WTC11 (cell line): ENCODE measurements around the gene NKD1. TPM values are rescaled to one million over a fixed set of nuclear protein-coding genes. Genes with fewer than 3 reads are reported as not detected.

ENCODE experiments used
- ATAC-seq: fragments of 200-7000 bp; cut with Tn5 transposase; 2 replicates; pipeline ENCODE4 v1.10.0; 2021; ENCODE audit warnings: mild to moderate bottlenecking, moderate library complexity
- CTCF ChIA-PET: fragments of 300-600 bp; sonication (Branson Sonifier 250); formaldehyde crosslinking; loops from one replicate; lab custom pipeline; 2021; ENCODE audit warnings: antibody characterized with exemption; lab: Charles Lee
- POLR2A ChIA-PET: fragments of 350-600 bp; sonication (Branson Sonifier 250); formaldehyde crosslinking; loops from one replicate; lab custom pipeline; 2021; ENCODE audit warnings: antibody characterized with exemption; lab: Charles Lee
- DNase-seq: peaks from one replicate; pipeline ENCODE4 v3.0.0; 2021; ENCODE audit warnings: low spot score
- H3K27ac Mint-ChIP-seq: 2 replicates; pipeline ENCODE4 v1.8.0; 2021; ENCODE audit warnings: mixed read lengths
- H3K27me3 Mint-ChIP-seq: 2 replicates; pipeline ENCODE4 v1.8.0; 2021; ENCODE audit warnings: low read depth, mild to moderate bottlenecking, moderate library complexity, mixed read lengths
- H3K36me3 Mint-ChIP-seq: 2 replicates; pipeline ENCODE4 v1.8.0; 2021; ENCODE audit warnings: mixed read lengths
- H3K4me1 Mint-ChIP-seq: 2 replicates; pipeline ENCODE4 v1.8.0; 2022; ENCODE audit warnings: mixed read lengths
- H3K4me3 Mint-ChIP-seq: 2 replicates; pipeline ENCODE4 v1.8.0; 2021; ENCODE audit warnings: mild to moderate bottlenecking, moderate library complexity, mixed read lengths
- H3K9me3 Mint-ChIP-seq: 2 replicates; pipeline ENCODE4 v1.8.0; 2021; ENCODE audit warnings: mixed read lengths
- AFF4 ChIP-seq: sonication (generic); formaldehyde crosslinking; IDR thresholded peaks from 2 replicates; pipeline ENCODE4 v1.8.1; 2023; ENCODE audit warnings: mild to moderate bottlenecking, missing genetic modification reagents, borderline replicate concordance
- ATF1 ChIP-seq: sonication (generic); formaldehyde crosslinking; IDR thresholded peaks from 2 replicates; pipeline ENCODE4 v1.8.1; 2023; ENCODE audit warnings: mild to moderate bottlenecking, moderate library complexity, missing genetic modification reagents
- ATF6 ChIP-seq: sonication (generic); formaldehyde crosslinking; IDR thresholded peaks from 2 replicates; pipeline ENCODE4 v1.8.1; 2023; ENCODE audit warnings: mild to moderate bottlenecking, missing genetic modification reagents
- CREB1 ChIP-seq: sonication (generic); formaldehyde crosslinking; IDR thresholded peaks from 2 replicates; pipeline ENCODE4 v1.8.0; 2023; ENCODE audit warnings: mild to moderate bottlenecking, missing genetic modification reagents
- FOXP4 ChIP-seq: sonication (generic); formaldehyde crosslinking; IDR thresholded peaks from 2 replicates; pipeline ENCODE4 v1.8.0; 2022; ENCODE audit warnings: mild to moderate bottlenecking, missing genetic modification reagents
- IRF2 ChIP-seq: sonication (generic); formaldehyde crosslinking; IDR thresholded peaks from 2 replicates; pipeline ENCODE4 v1.8.0; 2022; ENCODE audit warnings: low read depth, missing genetic modification reagents, borderline replicate concordance
- MLX ChIP-seq: sonication (generic); formaldehyde crosslinking; IDR thresholded peaks from 2 replicates; pipeline ENCODE4 v1.8.1; 2023; ENCODE audit warnings: mild to moderate bottlenecking, missing genetic modification reagents, moderate library complexity
- NR2C2 ChIP-seq: sonication (generic); formaldehyde crosslinking; IDR thresholded peaks from 2 replicates; pipeline ENCODE4 v1.8.0; 2022; ENCODE audit warnings: mild to moderate bottlenecking, missing genetic modification reagents
- RELA ChIP-seq: sonication (generic); formaldehyde crosslinking; IDR thresholded peaks from 2 replicates; pipeline ENCODE4 v1.8.1; 2022; ENCODE audit warnings: missing genetic modification reagents, mild to moderate bottlenecking, borderline replicate concordance
- SP1 ChIP-seq: sonication (generic); formaldehyde crosslinking; conservative IDR thresholded peaks from 2 replicates; pipeline ENCODE4 v1.8.1; 2022; ENCODE audit warnings: missing genetic modification reagents
- TCF7 ChIP-seq: sonication (generic); formaldehyde crosslinking; IDR thresholded peaks from 2 replicates; pipeline ENCODE4 v1.8.0; 2022; ENCODE audit warnings: mild to moderate bottlenecking, low read depth, missing genetic modification reagents, moderate library complexity
- ZBTB21 ChIP-seq: sonication (generic); formaldehyde crosslinking; IDR thresholded peaks from 2 replicates; pipeline ENCODE4 v1.8.1; 2023; ENCODE audit warnings: mild to moderate bottlenecking, missing genetic modification reagents, borderline replicate concordance
- total RNA-seq: library from RNA; stranded (reverse); gene quantifications from 3 replicates; pipeline ENCODE4 v1.2.3, GENCODE V29; 2021
- TF ChIP-seq, protein P1 (sequence below): sonication (generic); formaldehyde crosslinking; IDR thresholded peaks from 2 replicates; pipeline ENCODE4 v1.8.1; 2022; ENCODE audit warnings: missing genetic modification reagents, borderline replicate concordance
- TF ChIP-seq, protein P2 (sequence below): sonication (generic); formaldehyde crosslinking; IDR thresholded peaks from 2 replicates; pipeline ENCODE4 v1.8.0; 2023; ENCODE audit warnings: mild to moderate bottlenecking, missing genetic modification reagents
- TF ChIP-seq, protein P3 (sequence below): fragments of 250-450 bp; sonication (Bioruptor Pico); IDR thresholded peaks from 2 replicates; pipeline ENCODE4 v2.1.2; 2022; ENCODE audit warnings: mild to moderate bottlenecking, moderate library complexity

NKD1 gene
- total RNA-seq, 1 experiment from 2014 or later, result 6.0 TPM

DNA sequence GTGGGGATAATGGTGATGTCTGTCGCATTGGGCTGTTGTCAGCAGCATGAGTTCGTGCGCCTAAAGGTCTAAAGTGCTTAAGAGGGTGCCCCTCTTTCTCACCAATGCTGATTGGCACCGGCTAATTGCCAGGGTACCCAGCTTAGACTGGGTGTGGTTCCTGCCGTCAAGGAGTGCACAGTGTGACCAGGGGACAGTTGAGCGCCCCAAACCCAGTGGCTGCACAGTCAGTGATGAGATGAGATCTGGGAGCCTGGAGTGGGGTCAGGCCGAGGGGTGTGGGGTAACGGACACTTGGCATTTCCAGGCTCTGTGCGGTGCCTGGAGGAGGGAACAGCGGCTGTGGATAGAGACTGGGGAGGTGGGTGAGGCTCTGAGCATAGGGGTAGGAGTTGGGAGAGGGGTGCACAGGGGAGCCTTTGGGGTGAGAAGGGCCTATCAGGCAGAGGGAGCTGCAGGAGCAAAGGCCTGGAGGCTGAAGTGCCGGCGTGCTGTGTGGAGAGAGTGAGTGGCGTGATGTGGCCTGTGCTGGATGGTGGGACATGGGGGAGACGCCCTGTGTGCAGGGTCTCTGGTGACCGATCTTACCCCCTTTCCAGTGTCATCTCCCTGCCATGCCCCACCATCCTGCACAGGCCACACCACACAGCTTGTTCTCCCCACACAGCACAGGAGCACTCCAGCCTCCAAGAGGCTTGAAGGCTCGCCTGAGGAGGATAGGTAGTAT, 74.6 kb downstream of the NKD1 start:
- Mint-ChIP-seq H3K27ac (peak overlapping the region; percentile 48; the same call in 1 of the 2 replicates), H3K27me3 (no peaks in the 10 kb centered on the region), H3K4me3 (no peak overlapping the region), H3K9me3 (no peaks in the 10 kb centered on the region), H3K4me1 (peaks cover 3% of the 10 kb centered on the region; the same call in 1 of the 2 replicates), H3K36me3 (no peaks in the 10 kb centered on the region)
- CTCF ChIA-PET, result interaction anchor here (3.9 kb wide), 1 partner anchor 29 kb away, joined by 25 read pairs; no protein-coding TSS in a partner anchor
- no peak for DNase-seq
- ATAC-seq, result no peak
- POLR2A ChIA-PET, result interaction anchor here (1.1 kb wide), 1 partner anchor 12 kb away, joined by 3 read pairs; no protein-coding TSS in a partner anchor
- TF ChIP-seq, protein P1, sequence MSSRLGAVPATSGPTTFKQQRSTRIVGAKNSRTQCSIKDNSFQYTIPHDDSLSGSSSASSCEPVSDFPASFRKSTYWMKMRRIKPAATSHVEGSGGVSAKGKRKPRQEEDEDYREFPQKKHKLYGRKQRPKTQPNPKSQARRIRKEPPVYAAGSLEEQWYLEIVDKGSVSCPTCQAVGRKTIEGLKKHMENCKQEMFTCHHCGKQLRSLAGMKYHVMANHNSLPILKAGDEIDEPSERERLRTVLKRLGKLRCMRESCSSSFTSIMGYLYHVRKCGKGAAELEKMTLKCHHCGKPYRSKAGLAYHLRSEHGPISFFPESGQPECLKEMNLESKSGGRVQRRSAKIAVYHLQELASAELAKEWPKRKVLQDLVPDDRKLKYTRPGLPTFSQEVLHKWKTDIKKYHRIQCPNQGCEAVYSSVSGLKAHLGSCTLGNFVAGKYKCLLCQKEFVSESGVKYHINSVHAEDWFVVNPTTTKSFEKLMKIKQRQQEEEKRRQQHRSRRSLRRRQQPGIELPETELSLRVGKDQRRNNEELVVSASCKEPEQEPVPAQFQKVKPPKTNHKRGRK (CRISPR knock-in tag), result no peak
- TF ChIP-seq AFF4 (CRISPR knock-in tag) (no peak), ZBTB21 (CRISPR knock-in tag) (no peak), SP1 (CRISPR knock-in tag) (no peak), FOXP4 (no peak)

DNA sequence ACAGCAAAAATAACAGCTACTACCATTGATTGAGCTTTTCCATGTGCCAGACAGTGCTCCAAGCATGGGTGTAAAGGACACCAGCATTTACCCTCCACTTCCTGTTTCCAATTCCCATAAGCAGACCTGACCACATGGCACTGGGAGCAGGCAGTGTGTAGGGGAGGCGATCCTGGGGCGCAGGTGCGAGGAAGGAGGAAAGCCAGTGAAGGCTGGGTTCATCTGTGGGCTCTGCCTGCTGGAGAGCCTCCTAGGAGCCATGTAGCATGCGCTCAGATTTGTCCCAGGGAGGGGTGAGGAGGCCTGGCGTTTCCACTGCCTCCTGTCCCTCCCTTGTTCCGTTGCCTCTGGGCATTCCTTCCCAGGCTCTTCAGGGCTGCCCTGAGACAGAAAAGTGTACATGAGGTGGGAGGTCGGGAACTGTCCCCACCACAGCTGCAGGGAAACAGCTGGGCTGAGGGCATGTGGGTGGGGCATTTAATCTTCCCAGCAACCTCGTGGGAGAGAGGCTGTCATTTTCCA, 76.3 kb downstream of the NKD1 start:
- H3K9me3 Mint-ChIP-seq, result no peaks in the 10 kb centered on the region
- TF ChIP-seq RELA (no peak), CREB1 (CRISPR knock-in tag) (no peak), MLX (CRISPR knock-in tag) (no peak), ATF1 (no peak), TCF7 (CRISPR knock-in tag) (no peak), NR2C2 (CRISPR knock-in tag) (no peak), SP1 (CRISPR knock-in tag) (no peak), ATF6 (CRISPR knock-in tag) (no peak), IRF2 (CRISPR knock-in tag) (no peak)
- TF ChIP-seq, protein P2, sequence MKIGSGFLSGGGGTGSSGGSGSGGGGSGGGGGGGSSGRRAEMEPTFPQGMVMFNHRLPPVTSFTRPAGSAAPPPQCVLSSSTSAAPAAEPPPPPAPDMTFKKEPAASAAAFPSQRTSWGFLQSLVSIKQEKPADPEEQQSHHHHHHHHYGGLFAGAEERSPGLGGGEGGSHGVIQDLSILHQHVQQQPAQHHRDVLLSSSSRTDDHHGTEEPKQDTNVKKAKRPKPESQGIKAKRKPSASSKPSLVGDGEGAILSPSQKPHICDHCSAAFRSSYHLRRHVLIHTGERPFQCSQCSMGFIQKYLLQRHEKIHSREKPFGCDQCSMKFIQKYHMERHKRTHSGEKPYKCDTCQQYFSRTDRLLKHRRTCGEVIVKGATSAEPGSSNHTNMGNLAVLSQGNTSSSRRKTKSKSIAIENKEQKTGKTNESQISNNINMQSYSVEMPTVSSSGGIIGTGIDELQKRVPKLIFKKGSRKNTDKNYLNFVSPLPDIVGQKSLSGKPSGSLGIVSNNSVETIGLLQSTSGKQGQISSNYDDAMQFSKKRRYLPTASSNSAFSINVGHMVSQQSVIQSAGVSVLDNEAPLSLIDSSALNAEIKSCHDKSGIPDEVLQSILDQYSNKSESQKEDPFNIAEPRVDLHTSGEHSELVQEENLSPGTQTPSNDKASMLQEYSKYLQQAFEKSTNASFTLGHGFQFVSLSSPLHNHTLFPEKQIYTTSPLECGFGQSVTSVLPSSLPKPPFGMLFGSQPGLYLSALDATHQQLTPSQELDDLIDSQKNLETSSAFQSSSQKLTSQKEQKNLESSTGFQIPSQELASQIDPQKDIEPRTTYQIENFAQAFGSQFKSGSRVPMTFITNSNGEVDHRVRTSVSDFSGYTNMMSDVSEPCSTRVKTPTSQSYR, result no peak
- TF ChIP-seq, protein P3, sequence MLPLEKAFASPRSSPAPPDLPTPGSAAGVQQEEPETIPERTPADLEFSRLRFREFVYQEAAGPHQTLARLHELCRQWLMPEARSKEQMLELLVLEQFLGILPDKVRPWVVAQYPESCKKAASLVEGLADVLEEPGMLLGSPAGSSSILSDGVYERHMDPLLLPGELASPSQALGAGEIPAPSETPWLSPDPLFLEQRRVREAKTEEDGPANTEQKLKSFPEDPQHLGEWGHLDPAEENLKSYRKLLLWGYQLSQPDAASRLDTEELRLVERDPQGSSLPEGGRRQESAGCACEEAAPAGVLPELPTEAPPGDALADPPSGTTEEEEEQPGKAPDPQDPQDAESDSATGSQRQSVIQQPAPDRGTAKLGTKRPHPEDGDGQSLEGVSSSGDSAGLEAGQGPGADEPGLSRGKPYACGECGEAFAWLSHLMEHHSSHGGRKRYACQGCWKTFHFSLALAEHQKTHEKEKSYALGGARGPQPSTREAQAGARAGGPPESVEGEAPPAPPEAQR (CRISPR knock-in tag), result no peak

More for the DNA sequence above, 76.3 kb downstream of the NKD1 start:
- DNase-seq (no peak), ATAC-seq (no peak)
- H3K27me3 Mint-ChIP-seq, result no peaks in the 10 kb centered on the region
- H3K27ac Mint-ChIP-seq, result no peak overlapping the region; the same call in 1 of the 2 replicates
- H3K4me1 Mint-ChIP-seq, result peaks cover 3% of the 10 kb centered on the region; the same call in 1 of the 2 replicates
- ChIA-PET CTCF (interaction anchor here (0.7 to 3.9 kb wide), 3 partner anchors 12 to 53 kb away, joined by 3 to 25 read pairs (median 4); no protein-coding TSS in a partner anchor), POLR2A (interaction anchor here (0.6 kb wide), 1 partner anchor 183 kb away, joined by 3 read pairs; no protein-coding TSS in a partner anchor)
- no peaks in the 10 kb centered on the region for H3K36me3 Mint-ChIP-seq
- no peak overlapping the region for H3K4me3 Mint-ChIP-seq
